H1 (cell line): ENCODE measurements around the gene SRF. TPM values are rescaled to one million over a fixed set of nuclear protein-coding genes. Genes with fewer than 3 reads are reported as not detected.

Source experiments
- CTCF ChIA-PET: fragments of 300-600 bp; sonication (Branson Sonifier 250); formaldehyde crosslinking; loops from one replicate; lab custom pipeline; 2021; ENCODE audit not compliant: partially characterized antibody; lab: Charles Lee
- POLR2A ChIA-PET: fragments of 300-600 bp; sonication (Branson Sonifier 250); formaldehyde crosslinking; loops from one replicate; lab custom pipeline; 2021; ENCODE audit warnings: inconsistent platforms; ENCODE audit not compliant: partially characterized antibody; lab: Charles Lee
- DNase-seq, 2 experiments: peaks; one replicate each; pipeline versions ENCODE4 v3.0.0 to v3.0.0-alpha.2; 2010 to 2022; ENCODE audit warnings: low spot score in 2 of 2, low read depth in 1 of 2, mixed read lengths in 1 of 2
- FAIRE-seq: peaks from 2 replicates; lab custom pipeline; 2011; peaks lifted over from hg19 to GRCh38; lab: Jason Lieb, UNC
- H2AFZ ChIP-seq: 2 replicates; pipeline ENCODE4 v1.8.1; 2012; ENCODE audit warnings: low read length, inconsistent platforms
- H2AK5ac ChIP-seq: 2 replicates; pipeline ENCODE4 v1.6.1; 2013; ENCODE audit warnings: low read depth, low read length
- H2BK120ac ChIP-seq: replicated peaks from 2 replicates; pipeline ENCODE3; 2013; ENCODE audit warnings: low read depth, low read length, inconsistent platforms
- H2BK12ac ChIP-seq: 2 replicates; pipeline ENCODE4 v1.6.1; 2013; ENCODE audit warnings: low read depth, low read length
- H2BK15ac ChIP-seq: 2 replicates; pipeline ENCODE4 v1.6.1; 2013; ENCODE audit warnings: low read length
- H2BK20ac ChIP-seq: 2 replicates; pipeline ENCODE4 v1.6.1; 2013; ENCODE audit warnings: low read length
- H2BK5ac ChIP-seq: 2 replicates; pipeline ENCODE4 v1.6.1; 2013; ENCODE audit warnings: low read depth, low read length
- H3K14ac ChIP-seq: 2 replicates; pipeline ENCODE4 v1.6.1; 2013; ENCODE audit warnings: inconsistent platforms; ENCODE audit not compliant: insufficient read length
- H3K18ac ChIP-seq: 2 replicates; pipeline ENCODE4 v1.6.1; 2013; ENCODE audit warnings: low read length; ENCODE audit errors: extremely low read depth
- H3K23ac ChIP-seq: 2 replicates; pipeline ENCODE4 v1.6.1; 2013; ENCODE audit warnings: inconsistent platforms; ENCODE audit not compliant: insufficient read length
- H3K23me2 ChIP-seq: 2 replicates; pipeline ENCODE4 v1.6.1; 2013; ENCODE audit warnings: low read depth, low read length
- H3K27ac ChIP-seq: 2 replicates; pipeline ENCODE4 v1.6.1; 2011; ENCODE audit warnings: low read depth, low read length, inconsistent platforms
- H3K27me3 ChIP-seq, 4 experiments: replicated peaks in 1 of 4; 1 replicate in 1 of 4; 2 replicates in 3 of 4; pipeline versions ENCODE4 v1.6.1 to v1.8.1; 2011 to 2013; ENCODE audit warnings: low read length in 3 of 4, mild to moderate bottlenecking in 3 of 4, inconsistent platforms in 2 of 4, mixed read lengths in 2 of 4, moderate library complexity in 1 of 4; ENCODE audit not compliant: control insufficient read depth in 3 of 4, insufficient read depth in 3 of 4; ENCODE audit errors: extremely low read depth in 1 of 4
- H3K36me3 ChIP-seq, 4 experiments: 2 replicates each; pipeline versions ENCODE4 v1.6.1 to v1.8.1; 2011 to 2013; ENCODE audit warnings: mild to moderate bottlenecking in 4 of 4, low read length in 3 of 4, moderate library complexity in 2 of 4, control low read depth in 1 of 4, inconsistent platforms in 1 of 4; ENCODE audit not compliant: insufficient read depth in 4 of 4, control insufficient read depth in 2 of 4
- H3K4ac ChIP-seq: replicated peaks from 2 replicates; pipeline ENCODE3; 2013; ENCODE audit warnings: low read length, low read depth, mixed read lengths, inconsistent platforms; ENCODE audit not compliant: insufficient read length
- H3K4me1 ChIP-seq, 4 experiments: replicated peaks in 1 of 4; 1 replicate in 1 of 4; 2 replicates in 3 of 4; pipeline versions ENCODE4 v1.6.1 to v1.8.1; 2011 to 2013; ENCODE audit warnings: low read length in 3 of 4, inconsistent platforms in 2 of 4, mixed read lengths in 1 of 4; ENCODE audit not compliant: insufficient read depth in 4 of 4, control insufficient read depth in 3 of 4
- H3K4me2 ChIP-seq, 2 experiments: 2 replicates each; pipeline versions ENCODE4 v1.6.1 to v1.8.1; 2011 to 2013; ENCODE audit warnings: low read depth in 2 of 2, low read length in 2 of 2, control low read depth in 1 of 2, inconsistent platforms in 1 of 2, mild to moderate bottlenecking in 1 of 2; ENCODE audit not compliant: insufficient read depth in 1 of 2
- H3K4me3 ChIP-seq, 4 experiments: fragments of 200-600, 300-600 bp in 1 of 4; sonication (generic), shearing (Covaris generic), sonication (Bioruptor Twin) in 1 of 4; 2 replicates each; pipeline versions ENCODE4 v1.5.1 to v1.8.1; 2011 to 2016; ENCODE audit warnings: low read length in 4 of 4, low read depth in 3 of 4, control low read depth in 2 of 4, inconsistent platforms in 2 of 4, mild to moderate bottlenecking in 2 of 4, mixed read lengths in 1 of 4, moderate library complexity in 1 of 4; ENCODE audit not compliant: insufficient read depth in 2 of 4; ENCODE audit errors: extremely low read depth in 1 of 4
- H3K56ac ChIP-seq: replicated peaks from 2 replicates; pipeline ENCODE3; 2013; ENCODE audit warnings: low read depth, mild to moderate bottlenecking, mixed read lengths, low read length, inconsistent platforms; ENCODE audit not compliant: insufficient read length
- H3K79me1 ChIP-seq: 2 replicates; pipeline ENCODE4 v1.6.1; 2013; ENCODE audit warnings: low read depth, low read length, control low read depth
- H3K79me2 ChIP-seq, 2 experiments: 2 replicates each; pipeline versions ENCODE4 v1.6.1 to v1.8.1; 2012 to 2013; ENCODE audit warnings: low read length in 2 of 2, mild to moderate bottlenecking in 2 of 2, inconsistent platforms in 1 of 2; ENCODE audit not compliant: insufficient read depth in 2 of 2, control insufficient read depth in 1 of 2
- H3K9ac ChIP-seq, 4 experiments: replicated peaks in 1 of 4; 1 replicate in 1 of 4; 2 replicates in 3 of 4; pipeline versions ENCODE4 v1.6.1 to v1.8.1; 2011 to 2013; ENCODE audit warnings: low read depth in 3 of 4, low read length in 3 of 4, control low read depth in 2 of 4, mild to moderate bottlenecking in 2 of 4, moderate library complexity in 2 of 4, inconsistent platforms in 1 of 4; ENCODE audit errors: extremely low read depth in 1 of 4
- H3K9me3 ChIP-seq, 2 experiments: 2 replicates each; pipeline versions ENCODE4 v1.6.1 to v1.8.1; 2012 to 2013; ENCODE audit warnings: mild to moderate bottlenecking in 2 of 2, moderate library complexity in 2 of 2, control low read depth in 1 of 2, inconsistent platforms in 1 of 2, low read depth in 1 of 2, low read length in 1 of 2, mixed read lengths in 1 of 2; ENCODE audit not compliant: insufficient read depth in 2 of 2
- H4K20me1 ChIP-seq, 2 experiments: replicated peaks in 1 of 2; 2 replicates each; pipeline versions ENCODE3 to v1.8.1; 2011 to 2013; ENCODE audit warnings: inconsistent platforms in 2 of 2, low read length in 2 of 2, mild to moderate bottlenecking in 1 of 2; ENCODE audit not compliant: insufficient read depth in 2 of 2, control insufficient read depth in 1 of 2
- H4K5ac ChIP-seq: 2 replicates; pipeline ENCODE4 v1.6.1; 2013; ENCODE audit warnings: low read length, low read depth, mixed read lengths, inconsistent platforms; ENCODE audit not compliant: insufficient read length
- H4K8ac ChIP-seq: 2 replicates; pipeline ENCODE4 v1.8.0; 2013; ENCODE audit warnings: mild to moderate bottlenecking, moderate library complexity, low read length, inconsistent platforms; ENCODE audit not compliant: insufficient read depth; ENCODE audit errors: extremely low read depth
- H4K91ac ChIP-seq: replicated peaks from 2 replicates; pipeline ENCODE3; 2013; ENCODE audit warnings: low read length, mixed read lengths, inconsistent platforms; ENCODE audit not compliant: insufficient read length
- BACH1 ChIP-seq: IDR thresholded peaks from 2 replicates; pipeline ENCODE4 v1.6.1; 2012; ENCODE audit warnings: low read length, improper control_type of control experiment
- WGBS, 2 experiments: shearing (Covaris generic) in 1 of 2; methylation state at CpG; one replicate each; pipeline versions ENCODE4 v1.1.6 to v1.1.7; 2013 to 2015; ENCODE audit warnings: low lambda C conversion rate in 2 of 2, mixed read lengths in 2 of 2, inconsistent platforms in 1 of 2, low coverage in 1 of 2, missing lambda C conversion rate in 1 of 2; ENCODE audit not compliant: insufficient replicate concordance in 2 of 2, insufficient coverage in 1 of 2, insufficient read length in 1 of 2; ENCODE audit errors: extremely low coverage in 1 of 2, missing lambda C conversion rate in 1 of 2; 5-methylcytosine and 5-hydroxymethylcytosine counted together
- polyA plus RNA-seq, 7 experiments: library from polyadenylated mRNA; depleted of rRNA in 3 of 7; stranded (reverse) in 5 of 7; unstranded in 2 of 7; fragments of >200 nt in 5 of 7; fragments of 200-250 nt in 2 of 7; gene quantifications; 1 replicate in 5 of 7; 2 replicates in 1 of 7; 4 replicates in 1 of 7; pipeline versions ENCODE4 v1.2.1 to v1.2.3, GENCODE V29; 2011 to 2013; ENCODE audit warnings: missing spikeins in 2 of 7, mixed read lengths in 2 of 7
- total RNA-seq: library from RNA; stranded (reverse); fragmentation: NEBNext Ultra II Directional; extraction: Animal tissue kit (Norgen Biotek cat#: 25700); gene quantifications from 2 replicates; pipeline ENCODE4 v1.2.1, GENCODE V29; 2021

Gene SRF
- total and polyA plus RNA-seq, 2 of the 8 experiments (the other 6 are each of a cell fraction or from before 2014, with no cell fraction given) = 49.0 to 69.5 TPM

GRCh38 chr6:43193929-43194328, 22.9 kb downstream of the SRF start:
- Histone ChIP-seq H3K27me3 (no peaks in the 10 kb centered on the region), H3K14ac (no peak overlapping the region), H2AK5ac (no peak overlapping the region), H4K91ac (no peak overlapping the region), H2BK12ac (no peak overlapping the region), H4K5ac (no peak overlapping the region), H2AFZ (no peak overlapping the region), H3K79me2 (no peaks in the 10 kb centered on the region), H3K9me3 (no peaks in the 10 kb centered on the region), H3K18ac (no peak overlapping the region), H3K79me1 (no peaks in the 10 kb centered on the region), H3K4me1 (no peaks in the 10 kb centered on the region), H3K4ac (no peak overlapping the region), H2BK15ac (no peak overlapping the region), H4K20me1 (no peaks in the 10 kb centered on the region)
- TF ChIP-seq BACH1 = no peak
- TF ChIP-seq, all 59 proteins: peak for 0
- Histone ChIP-seq H3K23me2 (peaks cover 2% of the 10 kb centered on the region; the same call in 1 of the 2 replicates), H4K8ac (no peak overlapping the region), H2BK5ac (no peak overlapping the region), H3K23ac (no peak overlapping the region), H3K4me2 (no peak overlapping the region), H3K56ac (no peak overlapping the region), H2BK20ac (no peak overlapping the region), H3K36me3 (no peaks in the 10 kb centered on the region), H3K9ac (no peak overlapping the region), H3K27ac (no peak overlapping the region), H3K4me3 (no peak overlapping the region), H2BK120ac (no peak overlapping the region)
- FAIRE-seq (no peak), DNase-seq (no peak)
- ChIA-PET CTCF (interaction anchor here (0.7 kb wide), 2 partner anchors 45 to 70 kb away, joined by 4 read pairs; no protein-coding TSS in a partner anchor), POLR2A (interaction anchor here (0.7 to 3.5 kb wide), 5 partner anchors 8 to 111 kb away, joined by 3 to 19 read pairs (median 3); partner anchors contain the start of gene CUL9)
- WGBS, 2 experiments = 90% methylated on average over 5 of the region's 5 CpGs; no CpG with 5 or more reads in 1 of the 2 experiments
